ENCODE measurements around the gene CXXC5. TPM values are rescaled to one million over a fixed set of nuclear protein-coding genes. Genes with fewer than 3 reads are reported as not detected.

Gene CXXC5
- total RNA-seq, 2 donors from 2014 or later = 57.9 to 59.5 TPM

- Histone ChIP-seq H3K9me3 (no peaks in the 10 kb centered on the region), H3K4me1 (peaks cover 0 to 42% of the 10 kb centered on the region in 2 donors), H3K27me3 (no peaks in the 10 kb centered on the region), H3K4me3 (no peak overlapping the region), H3K27ac (no peak overlapping the region), H3K36me3 (no peaks in the 10 kb centered on the region)
- no peak for TF ChIP-seq CTCF (IDR thresholded peaks at IDR 0.05)
- DNase-seq (ENCODE audit: low spot score) = no peak
Measured at GRCh38 chr5:139634028-139634325, 14.2 kb upstream of the CXXC5 start.

GRCh38 chr5:139634541-139634940 lies 13.6 kb upstream of the CXXC5 start:
- no peak overlapping the region for H3K27ac ChIP-seq
- no peaks in the 10 kb centered on the region for H3K36me3 ChIP-seq
- no peaks in the 10 kb centered on the region for H3K27me3 ChIP-seq
- peaks cover 0 to 47% of the 10 kb centered on the region in 2 donors for H3K4me1 ChIP-seq
- no peaks in the 10 kb centered on the region for H3K9me3 ChIP-seq
- no peak for TF ChIP-seq CTCF (IDR thresholded peaks at IDR 0.05)
- DNase-seq (ENCODE audit: low spot score) = no peak
- no peak overlapping the region for H3K4me3 ChIP-seq

GRCh38 chr5:139635191-139635590 lies 13.0 kb upstream of the CXXC5 start:
- peaks cover 0 to 52% of the 10 kb centered on the region in 2 donors for H3K4me1 ChIP-seq
- peak overlapping the region; percentile 93 to 95 for H3K27ac ChIP-seq
- no peaks in the 10 kb centered on the region for H3K36me3 ChIP-seq

GRCh38 chr5:139635606-139636206 lies 12.4 kb upstream of the CXXC5 start:
- no peak overlapping the region for H3K4me3 ChIP-seq

More at GRCh38 chr5:139635191-139635590, 13.0 kb upstream of the CXXC5 start:
- Histone ChIP-seq H3K27me3 (no peaks in the 10 kb centered on the region), H3K9me3 (no peaks in the 10 kb centered on the region), H3K4me3 (no peak overlapping the region)
- TF ChIP-seq CTCF (IDR thresholded peaks at IDR 0.05) = no peak
- peak; percentile 55 for DNase-seq (ENCODE audit: low spot score)

GRCh38 chr5:139636207-139636792 lies 11.8 kb upstream of the CXXC5 start:
- no peaks in the 10 kb centered on the region for H3K36me3 ChIP-seq
- peaks cover 0 to 59% of the 10 kb centered on the region in 2 donors for H3K4me1 ChIP-seq
- peak; percentile 58 for DNase-seq (ENCODE audit: low spot score)
- no peaks in the 10 kb centered on the region for H3K27me3 ChIP-seq
- H3K9me3 ChIP-seq = no peaks in the 10 kb centered on the region
- no peak overlapping the region for H3K4me3 ChIP-seq
- TF ChIP-seq CTCF (IDR thresholded peaks at IDR 0.05) = no peak
- H3K27ac ChIP-seq = peak overlapping the region; percentile 93 to 95

More at GRCh38 chr5:139635606-139636206, 12.4 kb upstream of the CXXC5 start:
- H3K27ac ChIP-seq = peak overlapping the region; percentile 93 to 95
- peaks cover 0 to 58% of the 10 kb centered on the region in 2 donors for H3K4me1 ChIP-seq
- no peaks in the 10 kb centered on the region for H3K36me3 ChIP-seq
- peak; percentile 94 for DNase-seq (ENCODE audit: low spot score)
- H3K9me3 ChIP-seq = no peaks in the 10 kb centered on the region
- no peaks in the 10 kb centered on the region for H3K27me3 ChIP-seq
- peak; percentile 62 to 82 for TF ChIP-seq CTCF (IDR thresholded peaks at IDR 0.05)

All from right atrium auricular region (tissue), 2 donors.